ENCODE results near the gene RNF217.

RNF217 gene

DNA sequence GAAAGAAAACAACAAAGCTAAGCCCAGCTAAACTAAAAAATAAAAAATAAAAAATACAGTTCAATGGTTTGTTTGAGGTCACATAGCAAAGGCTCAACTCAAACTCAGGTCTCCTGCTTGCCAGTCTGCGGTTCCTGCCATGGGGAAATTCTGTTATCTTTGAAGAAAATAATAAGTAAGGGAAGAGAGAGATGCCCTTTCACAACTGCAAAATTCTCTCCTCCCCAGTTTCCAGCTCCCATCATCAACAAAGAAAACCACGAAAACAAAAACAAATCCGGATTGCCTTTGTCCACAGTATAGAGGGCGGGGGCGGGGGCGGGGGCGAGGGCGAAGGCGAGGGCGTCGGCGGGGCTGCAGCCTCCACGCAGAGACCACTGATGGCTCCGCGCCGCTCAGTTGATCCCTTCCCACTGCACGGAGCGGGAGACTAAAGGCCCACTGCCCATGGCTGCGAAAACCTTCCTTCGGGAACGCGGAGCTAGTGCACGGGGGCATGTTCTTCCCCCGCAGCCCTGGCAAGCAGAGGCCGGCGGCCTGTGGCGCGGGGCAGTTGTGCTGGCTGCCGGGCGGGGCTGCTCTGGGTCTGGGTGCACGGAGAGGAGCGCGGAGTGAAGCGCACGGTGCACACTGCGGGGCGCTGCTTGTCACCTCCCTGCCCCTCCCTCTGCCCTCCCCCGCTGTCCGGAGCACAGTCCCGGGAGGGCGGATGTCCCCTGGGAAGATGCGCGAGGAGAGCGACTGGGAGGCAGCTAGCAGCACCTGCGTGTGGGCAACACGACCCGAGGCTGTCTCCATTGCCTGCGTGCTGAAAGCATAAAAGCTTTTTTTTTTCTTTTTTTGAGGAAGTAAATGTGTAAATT, 137.2 kb downstream of the RNF217 start:
- peak in 1 of 2 donors; percentile 3 for DNase-seq (ENCODE audit: low read depth in 2 of 2)

DNA sequence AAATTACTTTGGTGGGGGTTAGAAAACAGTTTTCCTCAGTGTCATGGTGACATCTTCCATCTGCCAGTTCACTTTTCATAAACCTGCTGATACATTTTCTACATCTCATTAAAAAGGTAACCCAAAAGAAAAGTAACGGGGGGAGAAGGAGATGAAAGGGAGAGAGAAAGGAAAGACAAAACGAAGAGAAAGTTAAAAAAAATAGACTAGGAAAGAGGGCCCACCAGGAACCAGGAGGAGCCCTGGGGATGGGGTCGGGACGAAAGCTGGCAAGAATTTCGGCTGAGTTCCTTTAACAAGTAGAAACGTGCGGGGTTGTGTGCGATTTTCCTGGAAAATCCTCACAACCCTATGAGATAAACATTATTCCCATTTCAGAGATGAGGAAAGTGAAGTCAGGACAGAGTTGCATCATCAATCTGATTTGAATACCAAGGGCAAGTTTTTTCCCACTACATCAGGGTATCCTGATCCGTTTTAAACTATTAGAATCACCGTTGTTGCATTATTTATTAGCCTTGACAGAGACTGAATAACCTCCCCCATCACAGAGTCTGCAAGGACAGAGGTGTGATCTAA, 137.9 kb downstream of the RNF217 start:
- no peak for DNase-seq (ENCODE audit: low read depth in 2 of 2)

DNA sequence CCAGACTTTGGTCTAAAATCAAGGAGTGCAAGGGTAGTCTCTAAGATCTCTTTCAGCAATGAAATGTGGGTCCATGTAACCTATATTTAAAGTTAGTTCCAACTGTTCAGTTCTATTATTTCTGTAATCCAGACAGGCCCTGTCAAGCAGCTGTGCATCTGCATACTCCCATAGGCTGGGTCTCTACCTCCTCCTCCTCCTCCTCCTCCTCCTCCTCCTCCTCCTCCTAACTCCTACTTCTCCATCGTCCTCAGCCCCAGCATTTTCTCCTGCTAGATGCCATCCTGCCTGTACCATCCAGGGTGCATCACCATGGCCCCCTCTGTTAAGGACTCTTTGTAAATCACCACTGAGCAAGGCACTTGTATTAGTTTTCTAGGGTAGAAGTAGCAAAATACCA, 138.9 kb downstream of the RNF217 start:
- no peak for DNase-seq (ENCODE audit: low read depth in 2 of 2)

DNA sequence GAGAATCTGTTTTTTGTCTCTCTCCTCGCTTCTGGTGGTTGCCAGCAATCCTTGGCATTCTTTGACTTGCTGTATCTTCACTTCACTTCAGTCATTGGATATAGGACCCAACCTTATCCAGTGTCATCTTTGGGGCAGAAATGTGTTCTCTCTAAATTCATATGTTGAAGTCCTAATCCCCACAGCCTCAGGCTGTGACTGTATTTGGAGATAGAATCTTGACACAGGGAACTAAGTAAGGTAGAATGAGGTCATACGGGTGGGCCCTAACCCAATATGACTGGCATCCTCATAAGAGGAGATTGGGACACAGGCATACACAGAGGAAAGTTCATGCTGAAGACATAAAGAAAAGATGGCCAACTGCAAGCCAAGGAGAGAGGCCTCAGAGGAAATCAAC, 139.4 kb downstream of the RNF217 start:
- no peak for DNase-seq (ENCODE audit: low read depth in 2 of 2)

DNA sequence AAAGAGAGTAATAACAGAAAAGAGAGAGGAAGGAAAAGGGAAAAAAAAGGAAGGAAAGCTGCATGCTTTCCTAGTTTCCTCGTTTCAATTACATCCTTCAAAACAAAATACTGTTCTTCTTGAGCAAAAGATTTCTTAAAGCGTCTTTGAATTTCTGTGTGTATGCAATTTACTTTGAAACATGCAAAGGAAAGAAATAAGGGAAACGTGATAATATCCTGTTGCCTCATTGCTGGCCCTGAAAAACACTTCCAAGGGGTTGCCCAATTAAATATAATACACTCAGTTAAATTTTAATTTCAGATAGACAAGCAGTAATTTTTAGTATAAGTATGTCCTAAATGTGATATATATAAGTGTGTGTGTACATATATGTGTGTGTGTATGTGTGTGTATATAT, 140.2 kb downstream of the RNF217 start:
- no peak for DNase-seq (ENCODE audit: low read depth in 2 of 2)

DNA sequence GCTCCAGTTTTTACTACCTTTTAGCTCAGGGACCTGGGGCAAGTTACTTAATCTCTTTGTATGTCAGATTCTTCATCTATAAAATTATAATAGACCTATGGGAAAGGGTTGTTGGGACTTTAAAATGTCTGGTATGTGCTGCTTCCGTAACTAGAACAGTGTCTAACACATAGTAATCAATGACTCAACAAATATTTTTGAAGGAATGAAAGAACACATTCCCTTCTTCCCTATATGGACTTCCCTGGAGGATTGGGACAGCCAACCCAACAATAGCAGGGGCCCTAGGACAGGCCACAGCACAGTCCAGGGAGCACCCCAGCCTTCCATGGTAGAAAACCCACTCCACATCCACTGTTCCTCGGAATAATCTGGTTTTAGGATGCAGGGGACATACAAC, 140.7 kb downstream of the RNF217 start:
- DNase-seq (ENCODE audit: low read depth in 2 of 2) = no peak

DNA sequence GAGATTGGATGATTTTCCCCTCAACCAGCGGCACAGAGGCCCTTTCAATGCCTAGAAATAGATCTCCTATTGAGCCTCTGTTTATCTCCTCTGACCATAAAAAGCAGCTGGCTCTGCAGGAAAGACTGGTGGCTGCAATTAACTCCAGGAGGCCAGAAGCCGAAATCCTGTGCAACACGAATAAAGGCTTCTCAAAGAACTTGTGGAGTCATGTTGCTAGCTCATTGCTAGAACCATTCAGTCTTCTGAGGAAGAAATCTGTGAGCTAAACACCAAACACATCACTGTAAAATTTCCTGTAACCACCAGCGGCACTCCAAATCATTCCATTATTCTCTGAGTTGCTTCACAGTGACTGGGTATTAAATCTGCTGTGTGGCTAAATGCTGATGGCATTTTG, 142.2 kb downstream of the RNF217 start:
- DNase-seq (ENCODE audit: low read depth in 2 of 2) = no peak

DNA sequence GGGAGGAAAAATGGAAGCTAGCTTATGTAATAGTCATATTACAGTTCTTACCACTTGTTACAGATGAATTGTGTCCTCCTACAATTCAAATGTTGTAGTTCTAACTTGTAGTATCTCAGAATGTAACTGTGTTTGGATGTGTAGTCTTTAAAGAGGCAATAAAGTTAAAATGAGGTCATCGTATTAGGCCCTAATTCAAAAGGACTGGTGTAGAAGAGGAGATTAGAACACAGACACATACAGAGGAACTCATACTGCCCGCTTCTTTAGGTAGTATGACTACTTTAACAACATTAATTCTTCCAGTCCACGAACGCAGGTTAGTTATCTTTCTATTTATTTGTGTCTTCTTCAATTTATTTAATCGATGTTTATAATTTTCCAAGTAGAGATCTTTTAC, 144.8 kb downstream of the RNF217 start:
- no peak for DNase-seq (ENCODE audit: low read depth in 2 of 2)

DNA sequence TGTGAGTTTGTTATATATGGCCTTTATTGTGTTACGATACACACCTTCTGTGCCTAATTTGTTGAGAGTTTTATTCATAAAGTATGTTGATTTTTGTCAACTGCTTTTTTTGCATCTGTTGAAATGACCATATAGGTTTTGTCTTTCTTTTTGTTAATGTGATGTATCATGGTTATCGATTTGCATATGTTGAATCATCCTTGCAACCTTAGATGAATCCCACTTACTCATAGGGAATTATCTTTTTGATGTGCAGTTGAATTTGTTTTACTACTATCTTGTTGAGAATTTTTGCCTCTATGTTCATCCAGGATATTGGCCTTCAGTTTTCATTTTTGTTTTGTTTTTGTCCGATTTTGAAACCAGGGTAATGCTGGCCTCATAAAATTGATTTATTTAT, 145.7 kb downstream of the RNF217 start:
- no peak for DNase-seq (ENCODE audit: low read depth in 2 of 2)

DNA sequence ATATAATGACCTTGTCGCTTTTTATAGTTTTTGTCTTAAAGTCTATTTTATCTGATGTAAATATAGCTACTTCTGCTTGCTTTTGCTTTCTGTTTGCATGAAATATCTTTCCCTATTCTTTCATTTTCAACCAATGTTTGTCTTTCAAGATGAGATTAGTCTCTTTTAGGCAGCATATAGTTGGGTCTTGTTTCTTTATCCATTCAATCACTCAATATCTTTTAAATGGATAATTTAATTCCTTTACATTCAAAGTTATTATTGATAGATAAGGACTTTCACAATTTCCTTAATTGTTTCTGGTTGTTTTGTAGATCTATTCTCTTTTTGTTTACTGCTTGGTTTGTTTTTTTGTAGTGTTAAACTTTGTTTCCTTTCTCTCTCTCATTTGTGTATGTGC, 147.8 kb downstream of the RNF217 start:
- DNase-seq (ENCODE audit: low read depth in 2 of 2) = no peak

DNA sequence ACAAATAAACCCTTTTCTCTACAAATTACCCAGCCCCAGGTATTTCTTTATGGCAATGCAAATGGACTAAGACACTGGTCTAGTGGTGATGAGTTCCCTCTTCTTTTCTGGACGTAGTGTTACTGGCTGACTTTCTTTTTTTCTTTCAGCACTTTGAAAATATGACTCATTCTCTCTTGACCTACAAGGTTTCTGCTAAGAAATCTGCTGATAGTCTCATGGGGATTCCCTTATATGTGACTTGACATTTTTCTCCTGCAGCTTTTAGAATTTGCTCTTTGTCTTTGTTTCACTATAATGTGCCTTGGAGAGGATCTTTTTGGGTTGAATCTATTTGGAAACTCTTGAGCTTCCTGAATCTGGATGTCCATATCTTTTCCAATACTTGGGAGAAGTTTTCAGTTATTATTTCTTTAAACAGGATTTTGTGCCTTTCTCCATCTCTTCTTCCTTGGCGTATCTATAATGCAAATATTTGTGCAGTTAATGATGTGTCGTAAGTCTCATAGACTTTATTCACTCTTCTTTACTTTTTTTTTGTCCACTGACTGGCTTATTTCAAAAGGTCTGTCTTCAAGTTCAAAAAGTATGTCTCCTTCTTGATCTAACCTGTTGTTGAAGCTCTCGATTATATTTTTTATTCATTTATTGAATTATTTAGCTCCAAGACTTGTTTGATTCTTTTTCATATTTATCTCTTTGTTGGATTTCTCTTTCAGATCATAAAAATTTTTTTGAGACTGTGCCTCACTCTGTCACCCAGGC, 149.2 kb downstream of the RNF217 start:
- no peak for DNase-seq (ENCODE audit: low read depth in 2 of 2)

DNA sequence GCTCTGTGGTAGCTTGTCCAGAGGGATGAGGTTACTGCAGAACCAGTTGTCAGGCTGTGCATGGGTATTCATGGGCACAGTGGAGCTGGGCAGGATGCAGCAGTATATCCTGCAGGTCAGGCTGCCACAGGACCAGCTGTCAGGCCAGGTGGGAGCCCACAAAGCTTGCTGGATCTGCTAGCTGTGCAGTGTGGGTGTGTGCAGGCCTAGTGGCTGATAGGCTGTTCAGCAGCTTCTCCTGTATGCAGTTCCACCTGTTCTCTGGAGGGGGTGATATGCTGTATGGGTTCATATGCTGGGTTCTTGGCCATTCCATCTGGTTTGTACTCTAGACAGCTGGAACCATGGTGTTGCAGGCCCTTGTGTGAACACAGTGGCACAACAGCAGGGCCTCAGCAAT, 150.7 kb downstream of the RNF217 start:
- DNase-seq (ENCODE audit: low read depth in 2 of 2) = no peak

DNA sequence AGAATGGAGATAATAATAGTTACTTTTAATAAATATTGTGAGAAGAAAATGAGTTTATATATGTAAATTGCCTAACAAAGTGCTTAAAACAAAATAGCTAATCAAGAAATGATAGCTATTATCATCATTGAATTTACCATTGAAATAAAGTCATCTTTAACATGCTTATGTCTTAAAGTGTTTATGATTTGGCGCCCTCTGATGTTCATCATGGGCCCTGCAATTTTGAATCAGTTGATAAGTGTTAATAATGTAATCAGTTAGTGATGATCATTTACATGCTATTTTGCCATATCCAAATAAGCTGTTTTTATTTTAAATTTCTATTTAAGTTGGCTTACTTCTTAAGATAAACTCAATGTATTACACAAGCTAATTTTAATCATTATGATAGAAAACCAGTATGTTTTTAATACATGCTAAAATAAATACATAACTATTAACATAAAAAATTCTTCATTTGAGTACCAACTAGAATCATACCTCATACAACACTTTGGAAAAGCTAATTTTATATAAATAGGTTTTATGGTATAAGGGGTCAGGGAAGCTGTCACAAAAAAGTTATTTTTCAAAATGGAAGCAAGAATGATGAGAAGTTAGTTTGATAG, 152.1 kb downstream of the RNF217 start:
- peak; percentile 19 to 31 for DNase-seq (ENCODE audit: low read depth in 2 of 2)

DNA sequence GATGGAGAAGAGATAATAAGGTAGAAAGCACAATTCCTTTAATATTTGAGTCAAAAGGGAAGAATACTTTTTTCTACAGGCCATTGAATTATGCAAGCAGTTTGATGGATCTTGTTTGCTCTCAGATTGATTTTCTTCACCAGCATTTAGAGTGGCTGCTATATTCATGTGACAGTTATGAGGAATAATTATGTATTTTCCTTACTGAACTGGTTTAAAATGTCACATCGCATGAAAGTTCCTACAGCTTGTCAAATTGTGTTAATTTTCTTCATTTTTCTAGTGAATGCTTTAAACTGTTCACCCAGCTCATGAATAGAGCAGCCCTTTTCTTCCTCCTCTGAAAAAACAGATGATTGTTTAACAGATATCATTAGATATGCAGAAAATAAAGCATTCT, 153.9 kb downstream of the RNF217 start:
- no peak for DNase-seq (ENCODE audit: low read depth in 2 of 2)

DNA sequence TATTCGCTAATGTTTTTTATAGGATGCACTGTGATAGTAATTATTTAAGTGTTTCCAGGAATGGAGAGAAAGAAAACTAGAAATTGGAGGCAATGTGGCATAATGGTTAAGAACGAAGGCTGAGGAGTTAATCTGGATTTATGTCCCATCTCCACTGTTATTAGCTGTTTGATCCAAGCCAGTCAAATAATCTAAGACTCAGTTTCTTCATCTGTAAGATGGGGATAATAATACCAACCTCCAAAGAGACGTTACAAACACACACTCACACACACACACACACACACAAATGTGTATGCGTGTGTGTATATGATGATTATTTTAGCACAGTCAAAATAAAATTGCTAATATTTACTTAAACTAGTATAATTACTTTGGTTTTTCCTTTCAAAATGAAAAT, 154.5 kb downstream of the RNF217 start:
- DNase-seq (ENCODE audit: low read depth in 2 of 2) = no peak

DNA sequence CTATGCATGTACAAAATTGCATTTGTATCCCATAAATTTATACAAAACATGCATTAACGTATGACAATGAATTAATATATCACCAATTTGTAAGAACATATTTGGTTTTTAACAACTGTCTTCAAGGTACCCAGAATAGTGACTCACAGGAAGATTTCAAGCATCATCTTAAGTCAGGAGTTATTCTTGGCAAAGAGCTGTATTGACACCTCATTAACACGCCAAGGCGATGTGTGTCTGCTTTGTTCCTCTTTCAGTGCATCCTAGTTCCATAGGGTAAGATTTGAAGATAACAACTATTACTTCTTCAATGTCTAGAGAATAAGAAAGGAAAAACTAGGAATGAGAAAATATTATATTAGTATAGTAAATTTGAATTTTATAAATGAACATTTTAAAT, 155.6 kb downstream of the RNF217 start:
- no peak for DNase-seq (ENCODE audit: low read depth in 2 of 2)

DNA sequence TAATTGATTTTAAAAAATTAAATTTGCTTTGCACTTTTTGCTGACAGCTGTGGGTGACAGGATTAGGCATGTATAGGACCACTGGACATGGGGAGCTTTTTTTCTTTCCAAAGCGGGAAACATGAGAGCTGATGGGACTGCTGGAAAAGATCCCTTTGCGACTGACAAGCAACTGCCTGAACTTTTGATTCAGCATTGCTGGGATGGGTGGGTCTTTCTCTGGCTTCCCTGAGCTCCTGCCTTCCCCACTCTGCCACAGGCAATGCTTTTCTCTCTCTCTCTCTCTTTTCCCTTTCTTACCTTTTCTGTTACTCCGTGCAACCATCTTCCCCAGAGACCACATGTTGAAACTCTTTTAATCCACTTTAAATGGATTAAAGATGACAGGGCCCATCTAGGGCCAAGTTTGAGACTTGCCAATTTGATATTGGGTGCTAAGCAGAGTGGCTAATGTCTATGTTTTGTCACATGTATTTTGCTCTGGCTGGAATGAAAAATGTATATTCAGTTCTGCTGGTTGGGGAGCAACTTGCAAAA, 157.9 kb downstream of the RNF217 start:
- no peak for DNase-seq (ENCODE audit: low read depth in 2 of 2)

DNA sequence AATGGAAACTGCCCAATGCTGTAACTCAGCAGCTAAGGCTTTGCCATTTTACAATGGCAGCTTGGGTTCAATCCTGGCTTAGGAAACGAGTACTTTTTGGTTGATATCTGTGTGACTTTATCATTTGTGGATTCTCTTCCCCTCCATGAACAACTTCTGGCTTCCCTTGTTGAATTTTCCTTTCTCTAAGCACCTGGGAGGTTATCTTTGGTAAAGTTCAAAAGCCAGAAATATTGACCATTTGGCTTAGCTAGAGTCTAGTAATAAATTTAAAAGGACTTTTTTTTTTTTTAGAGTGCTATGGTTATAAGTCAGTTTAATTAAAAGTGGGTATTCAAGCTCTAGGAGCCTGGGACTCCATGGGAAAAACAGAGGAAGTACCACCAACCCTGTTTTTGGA, 159.7 kb downstream of the RNF217 start:
- DNase-seq (ENCODE audit: low read depth in 2 of 2) = no peak

DNA sequence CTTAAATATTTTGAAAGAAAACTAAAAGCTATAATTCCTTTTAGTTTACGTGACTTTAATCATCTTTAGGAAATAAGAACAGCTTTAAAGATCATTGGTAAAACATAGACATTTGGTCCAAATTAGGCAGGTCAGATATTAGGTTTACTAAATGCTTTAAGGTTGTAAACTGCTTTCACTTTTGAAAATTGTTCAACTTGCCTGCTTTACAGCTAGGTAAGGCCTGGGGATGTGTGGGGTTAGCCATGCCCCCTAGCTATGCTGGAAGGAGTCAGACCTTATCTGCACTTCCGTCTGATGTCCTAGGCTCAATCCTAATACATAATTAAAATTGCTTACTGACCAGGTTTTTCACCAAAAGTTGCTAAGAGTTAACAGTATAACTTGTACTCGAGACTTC, 160.8 kb downstream of the RNF217 start:
- DNase-seq (ENCODE audit: low read depth in 2 of 2) = no peak

DNA sequence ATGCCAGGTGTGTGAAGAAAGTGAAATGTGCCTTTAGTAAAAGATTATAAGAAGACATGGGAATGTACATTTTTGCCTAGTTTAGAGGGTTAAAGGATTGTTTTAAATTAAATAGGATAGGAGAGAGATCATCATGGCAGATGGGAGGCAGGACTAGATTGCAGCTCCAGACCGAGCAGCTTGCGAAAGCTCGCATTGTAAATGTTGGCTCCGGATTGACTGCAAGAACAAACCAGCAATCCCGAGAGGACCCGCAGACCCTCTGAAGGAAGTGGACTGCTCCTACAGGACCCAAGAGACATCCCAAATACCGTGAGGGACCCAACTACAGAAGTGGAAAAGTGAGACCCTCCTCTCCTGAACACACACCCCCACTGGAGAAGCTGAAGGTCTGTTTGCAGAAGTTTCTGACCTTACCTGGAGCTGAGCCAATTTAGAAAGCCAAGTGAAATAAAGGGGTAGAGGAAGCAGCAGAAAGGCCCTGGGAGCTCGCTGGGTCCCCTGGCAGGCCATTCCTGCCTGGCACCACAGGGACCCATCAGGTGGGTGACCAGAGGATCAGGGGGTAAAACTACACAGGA, 161.3 kb downstream of the RNF217 start:
- no peak for DNase-seq (ENCODE audit: low read depth in 2 of 2)

DNA sequence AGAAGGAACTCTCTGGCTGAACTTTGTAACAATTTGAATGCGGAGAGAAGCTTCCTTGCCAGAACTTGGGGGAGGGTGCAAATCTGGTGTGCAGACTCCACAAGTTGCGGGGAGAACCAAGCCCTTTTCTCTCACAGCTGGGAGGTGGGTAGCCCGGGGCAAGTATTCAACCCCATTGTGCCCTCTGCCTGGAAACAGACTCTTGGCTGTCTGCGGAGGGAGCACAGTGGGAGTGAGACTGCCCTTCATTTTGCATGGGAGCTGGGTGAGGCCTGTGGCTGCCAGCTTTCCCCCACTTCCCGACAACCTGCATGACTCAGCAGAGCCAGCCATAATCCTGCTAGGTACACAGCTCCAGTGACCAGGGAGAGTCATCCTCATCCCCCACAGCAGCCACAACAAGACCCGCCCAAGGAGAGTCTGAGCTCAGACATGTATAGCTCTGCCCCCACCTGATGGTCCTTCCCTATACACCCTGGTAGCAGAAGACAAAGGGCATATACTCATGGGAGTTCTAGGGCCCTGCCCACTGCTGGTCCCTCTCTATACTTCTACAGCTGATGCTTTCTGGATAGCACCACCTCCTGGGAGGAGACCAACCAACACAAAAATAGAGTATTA, 161.9 kb downstream of the RNF217 start:
- no peak for DNase-seq (ENCODE audit: low read depth in 2 of 2)

Measured in stimulated activated CD4-positive, alpha-beta T cell treated with anti-CD3 and anti-CD28 coated beads, Interleukin-1b, Interleukin-23, amount 100 ng/mL, for 4 hours (primary cell).